DOHH2 (cell line): ENCODE measurements around the gene NAT10.

Experiments
- H3F3A ChIP-seq: fragments of 200-600 bp; sonication (generic), shearing (Covaris generic); 2 replicates; pipeline ENCODE4 v1.6.0; 2016; ENCODE audit warnings: antibody characterized with exemption, mild to moderate bottlenecking; ENCODE audit not compliant: control insufficient read depth, insufficient read depth
- H3K27ac ChIP-seq: fragments of 200-600 bp; sonication (generic); 2 replicates; pipeline ENCODE4 v1.5.1; 2014; ENCODE audit warnings: low read depth, mild to moderate bottlenecking, low read length, moderate library complexity
- H3K27me3 ChIP-seq: fragments of 200-600 bp; sonication (generic); 2 replicates; pipeline ENCODE4 v1.6.1; 2014; ENCODE audit warnings: mild to moderate bottlenecking, low read length, mixed read lengths; ENCODE audit not compliant: control insufficient read depth
- H3K36me3 ChIP-seq: fragments of 200-600 bp; sonication (generic); 2 replicates; pipeline ENCODE4 v1.6.1; 2014; ENCODE audit warnings: mild to moderate bottlenecking, low read length, moderate library complexity, mixed read lengths; ENCODE audit not compliant: control insufficient read depth
- H3K4me1 ChIP-seq: fragments of 200-600 bp; sonication (generic); 2 replicates; pipeline ENCODE4 v1.6.1; 2014; ENCODE audit warnings: mild to moderate bottlenecking, low read length, mixed read lengths; ENCODE audit not compliant: control insufficient read depth
- H3K4me2 ChIP-seq: fragments of 200-600 bp; sonication (generic); 2 replicates; pipeline ENCODE4 v1.6.0; 2014; ENCODE audit warnings: mild to moderate bottlenecking, low read length, moderate library complexity
- H3K4me3 ChIP-seq: fragments of 200-600 bp; sonication (generic); 2 replicates; pipeline ENCODE4 v1.5.1; 2014; ENCODE audit warnings: mild to moderate bottlenecking, low read length, mixed read lengths
- H3K79me2 ChIP-seq: fragments of 200-600 bp; sonication (generic); 2 replicates; pipeline ENCODE4 v1.6.1; 2014; ENCODE audit warnings: mild to moderate bottlenecking, low read length, mixed read lengths; ENCODE audit not compliant: control insufficient read depth
- H3K9me2 ChIP-seq: fragments of 200-600 bp; sonication (generic); replicated peaks from 2 replicates; pipeline ENCODE4 v1.6.1; 2014; ENCODE audit warnings: mild to moderate bottlenecking, low read length, mixed read lengths; ENCODE audit not compliant: control insufficient read depth
- H3K9me3 ChIP-seq: fragments of 200-600 bp; sonication (generic); 2 replicates; pipeline ENCODE4 v1.6.1; 2014; ENCODE audit warnings: antibody characterized with exemption, low read length, mixed read lengths; ENCODE audit not compliant: control insufficient read depth, insufficient read depth
- H4K20me1 ChIP-seq: fragments of 200-600 bp; sonication (generic); 2 replicates; pipeline ENCODE4 v1.6.0; 2014; ENCODE audit warnings: low read depth, mild to moderate bottlenecking, antibody characterized with exemption, low read length, moderate library complexity; ENCODE audit not compliant: control insufficient read depth, insufficient read depth
- EZH2phosphoT487 ChIP-seq: fragments of 200-600 bp; sonication (generic); IDR thresholded peaks from 2 replicates; pipeline ENCODE4 v1.6.1; 2017; ENCODE audit warnings: borderline replicate concordance, mild to moderate bottlenecking, antibody characterized with exemption, low read length, moderate library complexity, mixed read lengths
- TF ChIP-seq, protein P1 (sequence below): fragments of 200-600 bp; sonication (generic); IDR thresholded peaks from one replicate; pipeline ENCODE4 v1.5.1; 2014; ENCODE audit warnings: antibody characterized with exemption, mild to moderate bottlenecking, low read depth, low read length; ENCODE audit not compliant: poor library complexity, severe bottlenecking

NAT10 gene

DNA sequence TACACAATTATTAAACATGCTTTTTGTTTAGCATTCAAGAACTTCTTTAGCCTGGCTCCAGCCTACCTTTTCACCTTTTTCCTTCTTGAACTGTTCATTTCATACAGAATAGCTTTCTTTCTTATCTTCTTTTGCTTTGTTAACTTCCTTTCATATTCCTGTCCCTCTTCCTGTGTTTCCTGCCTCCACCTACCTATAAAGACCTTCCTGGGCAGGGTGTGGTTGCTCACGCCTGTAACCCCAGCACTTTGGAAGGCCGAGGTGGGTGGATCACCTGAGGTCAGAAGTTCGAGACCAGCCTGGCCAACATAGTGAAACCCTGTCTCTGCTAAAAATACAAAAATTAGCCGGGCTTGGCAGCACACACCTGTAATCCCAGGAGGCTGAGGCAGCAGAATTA, 31.0 kb upstream of the NAT10 start:
- Histone ChIP-seq H3K36me3 (peaks cover 95% of the 10 kb centered on the region), H3K4me3 (no peak overlapping the region), H3K79me2 (peaks cover 95% of the 10 kb centered on the region), H3K9me2 (no peaks in the 10 kb centered on the region), H3K4me2 (no peak overlapping the region), H4K20me1 (peaks cover 30% of the 10 kb centered on the region), H3F3A (peaks cover 26% of the 10 kb centered on the region), H3K27me3 (no peaks in the 10 kb centered on the region), H3K4me1 (no peaks in the 10 kb centered on the region), H3K27ac (no peak overlapping the region), H3K9me3 (no peaks in the 10 kb centered on the region)
- no peak for TF ChIP-seq EZH2phosphoT487
- TF ChIP-seq, protein P1, sequence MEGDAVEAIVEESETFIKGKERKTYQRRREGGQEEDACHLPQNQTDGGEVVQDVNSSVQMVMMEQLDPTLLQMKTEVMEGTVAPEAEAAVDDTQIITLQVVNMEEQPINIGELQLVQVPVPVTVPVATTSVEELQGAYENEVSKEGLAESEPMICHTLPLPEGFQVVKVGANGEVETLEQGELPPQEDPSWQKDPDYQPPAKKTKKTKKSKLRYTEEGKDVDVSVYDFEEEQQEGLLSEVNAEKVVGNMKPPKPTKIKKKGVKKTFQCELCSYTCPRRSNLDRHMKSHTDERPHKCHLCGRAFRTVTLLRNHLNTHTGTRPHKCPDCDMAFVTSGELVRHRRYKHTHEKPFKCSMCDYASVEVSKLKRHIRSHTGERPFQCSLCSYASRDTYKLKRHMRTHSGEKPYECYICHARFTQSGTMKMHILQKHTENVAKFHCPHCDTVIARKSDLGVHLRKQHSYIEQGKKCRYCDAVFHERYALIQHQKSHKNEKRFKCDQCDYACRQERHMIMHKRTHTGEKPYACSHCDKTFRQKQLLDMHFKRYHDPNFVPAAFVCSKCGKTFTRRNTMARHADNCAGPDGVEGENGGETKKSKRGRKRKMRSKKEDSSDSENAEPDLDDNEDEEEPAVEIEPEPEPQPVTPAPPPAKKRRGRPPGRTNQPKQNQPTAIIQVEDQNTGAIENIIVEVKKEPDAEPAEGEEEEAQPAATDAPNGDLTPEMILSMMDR = no peak

DNA sequence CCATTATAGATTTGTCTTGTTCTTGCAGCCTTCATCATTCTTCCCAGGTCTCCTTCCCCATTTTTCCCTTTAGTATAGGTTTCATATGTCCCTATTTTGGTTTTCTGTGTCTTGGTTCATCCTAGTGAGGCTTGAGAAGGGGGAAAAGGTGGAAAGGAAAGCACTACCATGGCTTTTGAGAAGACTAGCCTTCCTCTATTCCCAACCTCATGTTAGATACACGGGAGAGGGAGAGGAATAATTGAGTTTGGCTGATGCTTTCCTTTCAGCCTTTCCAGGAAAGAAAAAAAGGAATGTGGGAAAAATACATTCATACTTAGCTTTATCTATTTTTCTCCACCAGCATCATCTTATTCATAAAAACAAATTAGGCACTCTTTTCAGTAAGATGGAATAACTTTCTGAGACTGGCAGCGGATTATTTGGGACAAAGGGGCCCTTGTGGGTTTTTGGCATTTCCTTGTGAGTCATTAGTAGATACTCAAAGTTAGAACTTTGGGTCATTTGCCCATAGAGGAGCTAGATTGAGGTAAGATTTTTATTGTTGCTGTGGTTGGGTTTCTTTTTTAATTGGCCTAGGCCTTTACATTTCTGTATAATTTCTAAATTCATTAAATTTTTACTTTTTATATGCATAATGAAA, 30.1 kb upstream of the NAT10 start:
- no peak for TF ChIP-seq EZH2phosphoT487
- TF ChIP-seq, protein P1 = no peak
- Histone ChIP-seq H3F3A (peaks cover 20% of the 10 kb centered on the region), H4K20me1 (peaks cover 22% of the 10 kb centered on the region; the same call in 1 of the 2 replicates), H3K79me2 (peaks cover 91% of the 10 kb centered on the region), H3K4me3 (no peak overlapping the region), H3K27ac (no peak overlapping the region), H3K9me2 (no peaks in the 10 kb centered on the region), H3K9me3 (no peaks in the 10 kb centered on the region), H3K4me1 (no peaks in the 10 kb centered on the region), H3K27me3 (no peaks in the 10 kb centered on the region), H3K4me2 (no peak overlapping the region), H3K36me3 (peaks cover 95% of the 10 kb centered on the region)

DNA sequence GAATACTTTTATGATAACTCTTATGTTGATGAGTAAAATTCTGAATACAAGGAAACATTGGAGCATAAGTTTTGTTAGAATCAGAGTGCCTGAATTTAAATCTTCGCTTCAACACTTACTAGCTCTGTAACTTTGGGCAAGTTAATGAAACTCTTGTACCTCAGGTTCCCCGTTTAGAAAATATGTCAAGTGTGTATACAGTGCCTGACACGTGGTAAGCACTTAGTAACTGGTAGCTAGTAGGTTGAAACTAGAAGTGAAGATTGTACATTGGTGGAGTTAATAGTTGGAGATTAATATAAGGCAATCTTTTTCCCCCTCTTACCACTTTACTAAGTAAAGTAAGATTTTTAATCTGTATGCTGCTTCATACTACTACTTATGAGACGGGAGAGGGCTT, 24.8 kb upstream of the NAT10 start:
- peaks cover 11% of the 10 kb centered on the region; the same call in 1 of the 2 replicates for H4K20me1 ChIP-seq

More for the DNA sequence above, 24.8 kb upstream of the NAT10 start:
- peaks cover 71% of the 10 kb centered on the region for H3K79me2 ChIP-seq
- no peak overlapping the region for H3K4me2 ChIP-seq
- no peaks in the 10 kb centered on the region for H3K27me3 ChIP-seq
- H3K36me3 ChIP-seq = peaks cover 96% of the 10 kb centered on the region
- no peak overlapping the region for H3K27ac ChIP-seq
- no peaks in the 10 kb centered on the region for H3K4me1 ChIP-seq
- H3K9me3 ChIP-seq = no peaks in the 10 kb centered on the region
- no peaks in the 10 kb centered on the region for H3K9me2 ChIP-seq
- H3F3A ChIP-seq = peaks cover 19% of the 10 kb centered on the region
- TF ChIP-seq, protein P1 = no peak
- H3K4me3 ChIP-seq = no peak overlapping the region
